ENCODE measurements around the gene FBLIM1.

FBLIM1 gene

GRCh38 chr1:15736892-15737261, 21.7 kb upstream of the FBLIM1 start:
- no peaks in the 10 kb centered on the region for H3K27me3 Mint-ChIP-seq
- no peak overlapping the region for H3K4me3 Mint-ChIP-seq
- H3K4me1 Mint-ChIP-seq: peaks cover 9% of the 10 kb centered on the region
- DNase-seq: no peak
- ATAC-seq: no peak
- no peaks in the 10 kb centered on the region for H3K9me3 Mint-ChIP-seq
- peak overlapping the region in 1 of 2 donors; percentile 46 for H3K27ac Mint-ChIP-seq

- peaks cover 10% of the 10 kb centered on the region for H3K4me1 Mint-ChIP-seq
- ATAC-seq: no peak
- no peaks in the 10 kb centered on the region for H3K27me3 Mint-ChIP-seq
- no peak overlapping the region for H3K4me3 Mint-ChIP-seq
- H3K9me3 Mint-ChIP-seq: no peaks in the 10 kb centered on the region
- no peak for DNase-seq
- H3K27ac Mint-ChIP-seq: peak overlapping the region; percentile 46 to 76
Measured at GRCh38 chr1:15737324-15738319, 21.0 kb upstream of the FBLIM1 start.

DNA sequence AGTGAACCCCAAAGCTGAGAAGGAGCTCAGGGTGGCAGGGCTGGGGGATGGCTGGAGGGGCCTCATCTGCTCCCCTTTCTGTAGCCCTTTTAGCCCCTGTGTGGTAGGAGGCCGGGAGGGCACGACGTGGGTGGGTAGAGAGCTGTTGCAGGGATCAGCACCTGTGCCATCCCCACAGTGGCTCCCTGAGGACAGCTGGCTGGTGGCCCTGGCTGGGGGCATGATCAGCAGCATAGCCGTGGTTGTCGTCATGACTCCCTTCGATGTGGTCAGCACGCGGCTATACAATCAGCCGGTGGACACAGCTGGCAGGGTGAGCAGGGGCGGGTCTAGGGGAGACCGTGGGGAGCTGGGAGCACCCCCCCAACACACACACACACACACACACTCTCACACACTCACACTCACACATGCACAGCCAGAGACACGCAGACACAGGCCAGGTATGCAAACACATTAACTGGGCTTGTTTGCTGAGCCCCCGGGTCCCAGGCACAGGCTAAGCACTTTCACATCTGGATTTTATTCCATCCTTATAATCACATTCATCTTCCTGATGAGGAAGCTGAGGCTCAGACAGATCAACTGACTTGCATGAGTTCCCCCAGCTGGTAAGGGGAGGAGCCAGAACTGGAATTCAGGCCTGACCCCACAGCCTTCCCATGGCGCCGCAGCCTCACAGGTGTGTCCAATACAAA, 20.0 kb upstream of the FBLIM1 start:
- Mint-ChIP-seq H3K9me3 (no peaks in the 10 kb centered on the region), H3K27ac (peak overlapping the region; percentile 17 to 76), H3K4me3 (no peak overlapping the region), H3K27me3 (no peaks in the 10 kb centered on the region), H3K4me1 (peaks cover 10% of the 10 kb centered on the region)
- ATAC-seq: no peak
- no peak for DNase-seq

DNA sequence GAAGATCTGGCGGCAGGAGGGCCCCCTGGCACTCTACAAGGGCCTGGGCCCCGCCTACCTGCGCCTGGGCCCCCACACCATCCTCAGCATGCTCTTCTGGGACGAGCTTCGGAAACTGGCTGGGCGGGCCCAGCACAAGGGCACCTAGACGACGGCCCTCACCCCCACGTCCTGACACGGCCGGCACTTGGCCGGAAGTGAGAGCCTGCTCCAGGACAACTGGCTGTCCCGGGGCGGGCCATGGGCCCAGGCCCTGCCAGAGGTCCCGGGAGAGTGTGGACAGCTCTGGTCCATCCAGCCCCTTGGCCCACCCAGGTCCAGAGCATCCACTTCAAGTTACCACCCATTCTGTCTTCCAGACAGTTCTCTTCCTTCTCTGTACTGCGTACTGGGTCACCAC, 19.3 kb upstream of the FBLIM1 start:
- H3K4me1 Mint-ChIP-seq: peaks cover 10% of the 10 kb centered on the region
- no peaks in the 10 kb centered on the region for H3K27me3 Mint-ChIP-seq
- no peak for ATAC-seq
- H3K27ac Mint-ChIP-seq: no peak overlapping the region
- H3K9me3 Mint-ChIP-seq: no peaks in the 10 kb centered on the region
- no peak overlapping the region for H3K4me3 Mint-ChIP-seq
- no peak for DNase-seq

GRCh38 chr1:15739745-15740144, 18.9 kb upstream of the FBLIM1 start:
- peaks cover 10% of the 10 kb centered on the region for H3K4me1 Mint-ChIP-seq
- DNase-seq (no peak), ATAC-seq (no peak)
- H3K27me3 Mint-ChIP-seq: no peaks in the 10 kb centered on the region
- H3K4me3 Mint-ChIP-seq: no peak overlapping the region
- no peak overlapping the region for H3K27ac Mint-ChIP-seq
- no peaks in the 10 kb centered on the region for H3K9me3 Mint-ChIP-seq

- Mint-ChIP-seq H3K4me1 (peaks cover 10% of the 10 kb centered on the region), H3K4me3 (no peak overlapping the region), H3K27ac (peak overlapping the region in 1 of 2 donors; percentile 7), H3K9me3 (no peaks in the 10 kb centered on the region), H3K27me3 (no peaks in the 10 kb centered on the region)
- DNase-seq (peak; percentile 69 to 79), ATAC-seq (peak; percentile 87)
Measured at GRCh38 chr1:15740924-15741850, 17.4 kb upstream of the FBLIM1 start.

DNA sequence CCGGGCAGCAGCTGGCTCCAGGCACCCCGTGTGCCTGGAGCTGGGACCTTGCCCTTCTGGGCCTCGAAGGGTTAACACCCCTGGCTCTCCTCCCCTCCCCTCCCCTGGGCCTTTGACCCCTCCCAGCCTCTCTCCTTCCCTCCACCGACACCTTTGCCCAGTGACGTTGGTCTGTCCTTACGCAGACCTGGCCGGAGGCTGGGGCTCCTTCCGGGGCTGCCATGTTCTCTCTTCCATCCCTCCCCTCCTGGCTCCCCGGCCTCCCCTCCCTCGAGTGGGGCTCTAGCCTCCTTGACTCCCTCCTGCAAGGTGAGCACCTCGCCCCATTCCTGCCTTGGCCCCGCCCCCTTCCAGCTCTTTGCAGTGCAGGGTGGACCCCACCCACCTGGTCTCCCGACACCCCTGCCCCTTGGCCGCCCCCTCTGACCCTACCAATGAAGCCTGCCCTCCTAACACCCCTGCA, 16.2 kb upstream of the FBLIM1 start, which contains the start of gene TMEM82:
TSS of gene TMEM82 (plus strand) at position 161 of the 463 bp plus-strand sequence. CDS start at position 222, 61 bp downstream.
- peak within 1 kb of the TSS; percentile 7 to 59 for H3K27ac Mint-ChIP-seq
- H3K27me3 Mint-ChIP-seq: no peaks in the 10 kb centered on the region
- H3K4me1 Mint-ChIP-seq: peaks cover 10% of the 10 kb centered on the region
- no peaks in the 10 kb centered on the region for H3K9me3 Mint-ChIP-seq
- no peak for DNase-seq
- ATAC-seq: no peak
- H3K4me3 Mint-ChIP-seq: no peak within 1 kb of the TSS

DNA sequence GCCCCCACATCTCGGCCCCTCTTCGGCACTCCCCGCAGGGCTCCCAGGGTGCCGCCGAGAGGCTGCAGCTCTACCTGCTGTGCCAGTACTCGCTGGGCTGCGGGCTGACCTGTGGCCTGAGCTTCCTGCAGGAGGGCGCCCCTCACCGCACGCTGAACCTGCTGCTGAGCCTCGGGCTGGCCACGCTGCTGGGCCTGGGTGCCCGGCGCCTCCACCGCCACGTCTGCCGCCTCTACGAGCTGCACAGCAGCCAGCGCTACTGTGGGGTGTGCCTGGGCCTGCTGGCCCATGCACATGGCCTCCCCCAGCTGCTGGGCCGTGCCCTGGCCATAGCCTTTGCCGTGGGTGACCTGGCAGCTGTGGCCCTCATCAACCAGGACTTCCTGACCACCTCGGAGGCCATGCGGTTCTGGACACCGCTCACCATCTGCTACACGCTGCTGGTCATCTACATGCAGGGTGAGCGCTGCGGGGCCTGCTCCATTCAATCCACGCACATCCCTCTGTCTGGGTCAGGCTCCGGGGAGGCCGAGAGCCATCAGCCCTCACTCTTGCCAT, 14.4 kb upstream of the FBLIM1 start:
- H3K4me1 Mint-ChIP-seq: peaks cover 10% of the 10 kb centered on the region
- H3K27ac Mint-ChIP-seq: no peak overlapping the region
- H3K27me3 Mint-ChIP-seq: no peaks in the 10 kb centered on the region
- H3K4me3 Mint-ChIP-seq: no peak overlapping the region
- ATAC-seq (no peak), DNase-seq (no peak)
- no peaks in the 10 kb centered on the region for H3K9me3 Mint-ChIP-seq

DNA sequence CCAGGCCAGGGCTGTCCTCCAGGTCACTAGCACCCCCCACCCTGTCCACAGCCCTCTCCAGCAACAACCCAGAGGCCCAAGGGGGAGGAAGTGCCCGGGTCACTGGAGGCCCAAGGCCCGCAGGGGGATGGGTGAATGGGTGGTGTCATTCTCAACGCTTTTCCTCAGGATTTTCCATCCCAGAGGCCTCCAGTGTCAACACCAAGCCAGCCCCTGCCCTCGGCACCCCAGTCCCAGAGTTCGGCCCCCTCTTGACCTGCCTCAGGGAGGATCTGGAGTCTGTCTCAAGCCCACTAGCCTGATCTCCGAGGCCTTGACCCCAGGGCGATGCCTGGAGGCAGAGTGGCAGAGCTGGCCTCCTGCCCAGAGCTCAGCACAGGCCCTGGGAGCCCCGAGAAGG, 11.2 kb upstream of the FBLIM1 start:
- H3K4me1 Mint-ChIP-seq: no peaks in the 10 kb centered on the region
- no peak overlapping the region for H3K27ac Mint-ChIP-seq
- no peaks in the 10 kb centered on the region for H3K9me3 Mint-ChIP-seq
- H3K27me3 Mint-ChIP-seq: peaks cover 8% of the 10 kb centered on the region
- ATAC-seq: no peak
- DNase-seq: no peak
- H3K4me3 Mint-ChIP-seq: no peak overlapping the region

DNA sequence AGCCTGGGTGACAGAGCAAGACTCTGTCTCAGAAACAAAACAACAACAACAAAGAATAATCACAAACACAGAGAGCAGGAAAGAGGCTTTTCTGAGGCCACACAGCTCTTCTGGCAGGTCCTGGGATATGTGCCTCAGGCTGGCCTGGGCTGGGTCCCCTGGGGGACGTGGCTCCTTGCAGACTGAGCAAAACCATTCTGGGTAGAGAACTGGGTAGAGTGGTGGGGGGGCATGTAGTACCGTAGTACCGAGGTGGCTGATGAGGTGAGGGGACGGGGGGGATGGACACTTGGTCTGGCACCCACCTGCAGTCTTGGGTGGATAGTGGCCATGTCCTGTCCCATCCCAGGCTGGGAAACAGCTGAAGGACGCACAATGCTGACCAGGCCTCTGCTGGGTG, 10.3 kb upstream of the FBLIM1 start:
- no peaks in the 10 kb centered on the region for H3K9me3 Mint-ChIP-seq
- H3K4me1 Mint-ChIP-seq: no peaks in the 10 kb centered on the region
- peak overlapping the region in 1 of 2 donors; percentile 40 for H3K27ac Mint-ChIP-seq
- ATAC-seq (peak; percentile 5), DNase-seq (no peak)
- H3K4me3 Mint-ChIP-seq: no peak overlapping the region
- peaks cover 11% of the 10 kb centered on the region for H3K27me3 Mint-ChIP-seq

GRCh38 chr1:15748690-15749398, 9.8 kb upstream of the FBLIM1 start:
- Mint-ChIP-seq H3K27me3 (peaks cover 17% of the 10 kb centered on the region), H3K4me1 (no peaks in the 10 kb centered on the region)
- DNase-seq: no peak

GRCh38 chr1:15749399-15750291, 8.9 kb upstream of the FBLIM1 start:
- Mint-ChIP-seq H3K4me3 (no peak overlapping the region), H3K27ac (no peak overlapping the region), H3K9me3 (no peaks in the 10 kb centered on the region), H3K4me1 (no peaks in the 10 kb centered on the region), H3K27me3 (peaks cover 19% of the 10 kb centered on the region)
- ATAC-seq: no peak
- DNase-seq: no peak

More at GRCh38 chr1:15748690-15749398, 9.8 kb upstream of the FBLIM1 start:
- ATAC-seq: no peak
- no peak overlapping the region for H3K4me3 Mint-ChIP-seq
- H3K9me3 Mint-ChIP-seq: no peaks in the 10 kb centered on the region
- no peak overlapping the region for H3K27ac Mint-ChIP-seq

DNA sequence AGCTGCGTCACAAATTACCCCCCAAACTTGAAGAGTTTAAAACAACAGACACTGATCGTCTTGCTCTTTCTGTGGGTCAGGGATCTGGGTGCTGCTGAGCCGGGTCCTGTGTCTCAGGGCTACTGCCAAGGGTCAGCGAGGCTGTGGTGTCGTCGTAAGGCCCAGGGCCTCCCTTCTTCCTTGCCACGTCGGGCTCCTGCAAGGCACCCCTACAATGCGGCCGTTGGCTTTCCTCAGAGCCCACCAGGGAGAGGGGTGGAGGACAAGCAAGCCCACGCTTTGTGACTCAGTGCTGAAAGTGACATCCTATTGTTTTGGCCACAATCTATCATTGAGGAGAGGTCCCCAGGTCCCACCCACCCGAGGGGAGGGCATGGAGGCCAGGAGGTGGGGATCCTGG, 7.7 kb upstream of the FBLIM1 start:
- Mint-ChIP-seq H3K4me1 (peaks cover 1% of the 10 kb centered on the region), H3K9me3 (no peaks in the 10 kb centered on the region), H3K27ac (peak overlapping the region in 1 of 2 donors; percentile 27), H3K27me3 (peaks cover 28% of the 10 kb centered on the region), H3K4me3 (no peak overlapping the region)
- DNase-seq (no peak), ATAC-seq (no peak)
